Breast epithelium (tissue), 3 donors: ENCODE measurements around the gene RNF126.

Experiments used
- CTCF ChIP-seq, 3 donors: fragments of 450-650 bp; IDR thresholded peaks; one replicate each; pipeline ENCODE4 v1.5.1; 2016 to 2017; ENCODE audit warnings: antibody characterized with exemption in 3 of 3, mild to moderate bottlenecking in 3 of 3, moderate library complexity in 3 of 3
- POLR2A ChIP-seq: fragments of 450-650 bp; IDR thresholded peaks from one replicate; pipeline ENCODE4 v1.6.1; 2016; ENCODE audit warnings: antibody characterized with exemption, mild to moderate bottlenecking, moderate library complexity
- POLR2AphosphoS5 ChIP-seq, 3 donors: sonication (generic); formaldehyde crosslinking; IDR thresholded peaks; one replicate each; pipeline ENCODE4 v1.6.1; 2017; ENCODE audit warnings: antibody characterized with exemption in 3 of 3

DNA sequence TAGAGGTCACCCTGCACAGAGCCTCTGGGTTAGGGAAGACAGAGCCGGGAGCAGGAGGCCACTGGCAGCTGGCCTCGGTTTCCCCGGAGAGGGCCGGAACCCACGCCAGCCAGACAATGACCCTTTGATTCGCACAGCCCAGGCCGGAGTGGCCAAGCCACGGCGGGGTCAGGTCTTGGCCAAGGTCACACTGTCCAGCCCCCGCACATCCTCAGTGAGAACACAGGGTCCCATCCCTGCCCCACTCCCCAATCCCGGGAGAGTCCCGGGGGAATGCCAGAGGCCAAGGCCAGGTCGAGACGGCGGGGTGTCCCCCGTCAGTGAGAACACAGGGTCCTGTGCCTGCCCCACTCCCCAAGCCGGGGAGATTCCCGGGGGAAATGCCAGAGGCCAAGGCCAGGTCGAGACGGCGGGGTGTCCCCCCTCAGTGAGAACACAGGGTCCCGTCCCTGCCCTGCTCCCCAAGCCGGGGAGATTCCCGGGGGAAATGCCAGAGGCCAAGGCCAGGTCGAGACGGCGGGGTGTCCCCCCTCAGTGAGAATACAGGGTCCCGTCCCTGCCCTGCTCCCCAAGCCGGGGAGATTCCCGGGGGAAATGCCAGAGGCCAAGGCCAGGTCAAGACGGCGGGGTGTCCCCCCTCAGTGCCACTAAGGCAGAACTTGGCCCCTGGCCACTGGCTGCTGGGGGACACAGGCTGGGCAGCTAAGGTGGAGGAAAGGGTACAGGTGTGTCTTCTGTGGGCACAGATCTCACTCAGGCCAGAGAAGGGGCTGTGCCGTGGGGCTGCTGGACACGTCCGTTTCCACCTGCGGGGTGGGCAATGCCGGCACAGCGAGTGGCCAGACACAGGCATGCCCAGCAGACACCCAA is 11.5 kb upstream of the RNF126 start:
- TF ChIP-seq CTCF (IDR thresholded peaks at IDR 0.05) (no peak), POLR2A (no peak), POLR2AphosphoS5 (IDR thresholded peaks at IDR 0.05) (no peak)
